Sigmoid colon (tissue), 7 donors: Measurements from ENCODE around the gene NOS1. TPM values are rescaled to one million over a fixed set of nuclear protein-coding genes. Genes with fewer than 3 reads are reported as not detected.
"Not testable (repeated sequence)": the region's sequence is repeated elsewhere in the genome, so short reads cannot be mapped to it uniquely, and the experiment has no call there.

Experiments
- DNase-seq: peaks from one replicate; pipeline ENCODE4 v3.0.0-alpha.2; 2019
- H3K27ac ChIP-seq, 4 donors: fragments of 200-600 bp; sonication (generic); one replicate each; pipeline ENCODE4 v1.5.1; 2016 to 2019; ENCODE audit warnings: mild to moderate bottlenecking in 1 of 4
- H3K27me3 ChIP-seq, 3 donors: fragments of 200-600 bp; sonication (generic); one replicate each; pipeline ENCODE4 v1.5.1; 2019; ENCODE audit warnings: mild to moderate bottlenecking in 1 of 3
- H3K36me3 ChIP-seq, 4 donors: fragments of 200-600 bp; sonication (generic); one replicate each; pipeline ENCODE4 v1.5.1; 2016 to 2019
- H3K4me1 ChIP-seq, 4 donors: fragments of 200-600 bp; sonication (generic); one replicate each; pipeline ENCODE4 v1.5.1; 2017 to 2019
- H3K4me3 ChIP-seq, 4 donors: fragments of 200-600 bp; sonication (generic); one replicate each; pipeline ENCODE4 v1.5.1; 2017 to 2019; ENCODE audit warnings: mild to moderate bottlenecking in 2 of 4, moderate library complexity in 1 of 4
- H3K9me3 ChIP-seq, 4 donors: fragments of 200-600 bp in 3 of 4; sonication (generic) in 3 of 4; one replicate each; pipeline versions ENCODE4 v1.5.1 to v1.6.1; 2013 to 2019
- CTCF ChIP-seq, 4 experiments: fragments of 450-650 bp in 3 of 4; fragments of 200-600 bp in 1 of 4; IDR thresholded peaks; one replicate each; pipeline ENCODE4 v1.5.1; 2016 to 2019; ENCODE audit warnings: antibody characterized with exemption in 4 of 4, mild to moderate bottlenecking in 3 of 4, moderate library complexity in 2 of 4
- EP300 ChIP-seq, 4 donors: sonication (generic); formaldehyde crosslinking; IDR thresholded peaks; one replicate each; pipeline ENCODE4 v1.6.1; 2017; ENCODE audit warnings: antibody characterized with exemption in 4 of 4
- POLR2A ChIP-seq, 2 donors: fragments of 450-650 bp; IDR thresholded peaks; one replicate each; pipeline ENCODE4 v1.6.1; 2016; ENCODE audit warnings: antibody characterized with exemption in 2 of 2, mild to moderate bottlenecking in 2 of 2, moderate library complexity in 2 of 2
- POLR2AphosphoS5 ChIP-seq, 4 donors: sonication (generic); formaldehyde crosslinking; IDR thresholded peaks; one replicate each; pipeline ENCODE4 v1.6.1; 2017; ENCODE audit warnings: antibody characterized with exemption in 4 of 4
- WGBS, 2 donors: extraction: QIAGEN DNeasy Blood & Tissue Kit; methylation state at CpG; one replicate each; pipeline ENCODE4 v1.1.7; 2013; 5-methylcytosine and 5-hydroxymethylcytosine counted together
- intact Hi-C: fragments of 100-400 bp; cut with DNase I; formaldehyde crosslinking; loops from one replicate; pipeline ENCODE4 v1.15.1; 2023
- polyA plus RNA-seq, 3 donors: library from polyadenylated mRNA; stranded (reverse); fragments of 200-250 nt; gene quantifications; one replicate each; pipeline ENCODE4 v1.2.3, GENCODE V29; 2013
- total RNA-seq, 4 donors: library from RNA; depleted of rRNA; stranded (reverse); fragments of >200 nt; gene quantifications; one replicate each; pipeline ENCODE4 v1.1.0, GENCODE V29; 2016
- donor health status: healthy with polysubstance abuse.
- donor health status: Bipolar disorder and iron deficiency.
- donor health status: healthy.

NOS1 gene
- total and polyA plus RNA-seq, 7 donors, result 1.6 to 14.7 (median 10.3) TPM; not detected in 2

GRCh38 chr12:117404203-117404853, 42.9 kb upstream of the NOS1 start:
- WGBS, 2 donors, result 66 to 78% methylated on average over 4 of the region's 4 CpGs
- peaks cover 0 to 10% (median 8%) of the 10 kb centered on the region in 4 donors for H3K4me1 ChIP-seq
- H3K9me3 ChIP-seq, result peaks cover 0 to 3% (median 0%) of the 10 kb centered on the region in 4 donors
- TF ChIP-seq POLR2AphosphoS5 (IDR thresholded peaks at IDR 0.05) (no peak), POLR2A (IDR thresholded peaks at IDR 0.05) (no peak), CTCF (IDR thresholded peaks at IDR 0.05) (no peak), EP300 (IDR thresholded peaks at IDR 0.05) (no peak)
- H3K36me3 ChIP-seq, result no peaks in the 10 kb centered on the region
- H3K27ac ChIP-seq, result no peak overlapping the region
- peaks cover 0 to 3% (median 0%) of the 10 kb centered on the region in 3 donors for H3K27me3 ChIP-seq
- H3K4me3 ChIP-seq, result no peak overlapping the region
- no peak for DNase-seq
- intact Hi-C loops, result no loop called here

- no peak overlapping the region for H3K4me3 ChIP-seq
- peaks cover 0 to 3% (median 0%) of the 10 kb centered on the region in 4 donors for H3K9me3 ChIP-seq
- peaks cover 0 to 9% (median 8%) of the 10 kb centered on the region in 4 donors for H3K4me1 ChIP-seq
- TF ChIP-seq POLR2A (IDR thresholded peaks at IDR 0.05) (no peak), POLR2AphosphoS5 (IDR thresholded peaks at IDR 0.05) (no peak), EP300 (IDR thresholded peaks at IDR 0.05) (no peak), CTCF (IDR thresholded peaks at IDR 0.05) (no peak)
- H3K27ac ChIP-seq, result no peak overlapping the region
- 87 to 88% methylated on average over 3 of the region's 3 CpGs for WGBS, 2 donors
- DNase-seq, result no peak
- intact Hi-C loops, result no loop called here
- peaks cover 0 to 3% (median 0%) of the 10 kb centered on the region in 3 donors for H3K27me3 ChIP-seq
- no peaks in the 10 kb centered on the region for H3K36me3 ChIP-seq
Observed at GRCh38 chr12:117403586-117404139, 42.2 kb upstream of the NOS1 start.

- no peak overlapping the region for H3K4me3 ChIP-seq
- intact Hi-C loops, result no loop called here
- no peak overlapping the region for H3K27ac ChIP-seq
- no peak for DNase-seq
- TF ChIP-seq EP300 (IDR thresholded peaks at IDR 0.05) (no peak), POLR2A (IDR thresholded peaks at IDR 0.05) (no peak), POLR2AphosphoS5 (IDR thresholded peaks at IDR 0.05) (no peak), CTCF (IDR thresholded peaks at IDR 0.05) (no peak)
- no peaks in the 10 kb centered on the region for H3K36me3 ChIP-seq
- no peaks in the 10 kb centered on the region for H3K4me1 ChIP-seq
- WGBS, 2 donors, result 57 to 63% methylated on average over 4 of the region's 4 CpGs
- peaks cover 0 to 3% (median 0%) of the 10 kb centered on the region in 3 donors for H3K27me3 ChIP-seq
- peaks cover 0 to 3% (median 0%) of the 10 kb centered on the region in 4 donors for H3K9me3 ChIP-seq
Observed at GRCh38 chr12:117402363-117402762, 40.9 kb upstream of the NOS1 start.

- 56 to 59% methylated on average over 2 of the region's 2 CpGs for WGBS, 2 donors
- Histone ChIP-seq H3K4me1 (no peaks in the 10 kb centered on the region), H3K27me3 (peaks cover 0 to 3% (median 0%) of the 10 kb centered on the region in 3 donors), H3K27ac (no peak overlapping the region), H3K36me3 (no peaks in the 10 kb centered on the region), H3K9me3 (peaks cover 0 to 6% (median 0%) of the 10 kb centered on the region in 4 donors), H3K4me3 (no peak overlapping the region)
- intact Hi-C loops, result no loop called here
- no peak for DNase-seq
- TF ChIP-seq EP300 (IDR thresholded peaks at IDR 0.05) (no peak), CTCF (IDR thresholded peaks at IDR 0.05) (no peak), POLR2A (IDR thresholded peaks at IDR 0.05) (no peak), POLR2AphosphoS5 (IDR thresholded peaks at IDR 0.05) (no peak)
Observed at GRCh38 chr12:117400912-117401311, 39.5 kb upstream of the NOS1 start.

- H3K4me3 ChIP-seq, DNase-seq, H3K27ac ChIP-seq, H3K27me3 ChIP-seq, H3K4me1 ChIP-seq, H3K9me3 ChIP-seq, intact Hi-C loops, H3K36me3 ChIP-seq: not testable (repeated sequence)
Observed at GRCh38 chr12:117398482-117398881, 37.1 kb upstream of the NOS1 start.
